SHP77 treated with DMSO at 0.1 percent for 48 hours (cell line): ENCODE results near the gene LMNTD2.
"Not testable (repeated sequence)": the region's sequence is repeated elsewhere in the genome, so short reads cannot be mapped to it uniquely, and the experiment has no call there.

Source experiments
- DNase-seq: peaks from one replicate; lab custom pipeline; 2025; lab: John Stamatoyannopoulos, UW

The LMNTD2 gene

DNA sequence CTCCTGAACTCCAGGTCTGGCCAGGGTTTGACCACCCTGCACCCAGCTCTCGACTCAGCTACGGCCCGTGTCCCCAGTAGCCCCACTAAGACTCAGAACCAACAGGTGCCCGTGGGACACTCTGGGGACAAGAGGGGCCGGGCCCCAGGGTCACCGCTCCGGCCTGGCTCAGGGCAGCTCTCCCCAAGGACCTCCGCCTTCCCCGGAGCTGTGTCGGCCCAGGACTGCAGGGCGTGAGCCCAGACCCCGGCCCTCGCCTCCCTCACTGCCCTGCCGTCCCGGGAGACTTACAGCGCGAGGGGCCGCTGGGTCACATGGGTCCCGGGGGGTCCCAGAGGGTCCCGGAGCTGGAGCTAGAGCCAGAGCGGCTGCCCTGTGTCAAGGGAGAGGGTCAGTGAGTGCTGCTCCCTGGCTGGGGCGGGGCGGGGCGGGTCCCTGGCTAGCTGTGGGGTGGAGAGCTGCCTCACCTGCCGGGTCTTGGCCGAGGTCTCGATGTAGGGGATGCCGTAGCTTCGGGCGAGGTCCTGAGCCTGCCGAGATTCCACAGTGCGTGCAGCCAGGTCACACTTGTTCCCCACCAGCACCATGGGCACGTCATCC, 27.5 kb downstream of the LMNTD2 start:
- no peak for DNase-seq

DNA sequence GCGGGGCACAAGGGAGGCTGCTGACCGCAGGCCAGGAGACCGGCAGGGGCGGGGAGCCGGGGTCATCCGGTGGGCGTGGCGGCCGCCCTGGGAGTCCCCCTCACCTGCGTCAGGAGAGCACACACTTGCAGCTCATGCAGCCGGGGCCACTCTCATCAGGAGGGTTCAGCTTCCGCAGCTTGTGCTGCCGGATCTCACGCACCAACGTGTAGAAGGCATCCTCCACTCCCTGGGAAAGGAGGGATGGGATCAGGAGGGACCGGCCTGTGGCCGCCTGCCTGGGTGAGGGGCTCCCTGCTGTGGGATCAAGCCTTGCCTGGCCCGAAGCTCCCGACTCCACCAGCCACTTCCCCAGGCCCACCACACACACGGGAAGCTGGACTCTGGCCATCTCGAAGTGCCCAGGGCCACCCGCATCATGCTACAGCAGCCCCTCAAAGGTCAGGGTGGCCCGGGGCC, 28.0 kb downstream of the LMNTD2 start:
- DNase-seq = no peak

DNA sequence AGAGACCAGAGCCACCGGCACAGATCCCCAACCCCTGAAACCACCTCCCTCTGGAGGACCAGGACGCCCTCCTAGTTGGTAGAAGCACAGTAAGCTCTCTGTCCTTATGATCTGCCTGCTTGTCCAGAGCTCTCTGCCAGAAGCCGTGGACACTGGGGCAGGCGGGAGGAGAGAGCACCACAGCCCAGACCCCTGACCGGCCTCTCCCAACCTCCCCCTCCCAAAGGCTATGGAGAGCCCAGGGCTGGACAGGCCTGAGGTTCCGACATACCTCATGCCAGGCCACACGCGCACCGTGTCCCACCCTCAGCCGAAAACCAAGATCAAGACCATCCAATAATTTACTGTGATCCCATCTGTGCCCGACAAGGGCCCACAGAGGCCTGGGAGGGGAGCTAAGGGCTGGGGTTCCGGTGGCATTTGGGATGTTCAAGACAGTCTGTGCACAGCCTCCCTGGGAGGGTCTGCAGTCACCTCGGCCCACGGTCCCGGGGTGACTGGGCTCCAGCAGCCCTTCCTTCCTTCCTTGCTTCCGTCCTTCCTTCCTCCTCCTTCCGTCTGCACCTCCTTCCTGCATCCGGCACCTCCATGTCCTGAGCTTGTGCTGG, 28.5 kb downstream of the LMNTD2 start:
- no peak for DNase-seq

DNA sequence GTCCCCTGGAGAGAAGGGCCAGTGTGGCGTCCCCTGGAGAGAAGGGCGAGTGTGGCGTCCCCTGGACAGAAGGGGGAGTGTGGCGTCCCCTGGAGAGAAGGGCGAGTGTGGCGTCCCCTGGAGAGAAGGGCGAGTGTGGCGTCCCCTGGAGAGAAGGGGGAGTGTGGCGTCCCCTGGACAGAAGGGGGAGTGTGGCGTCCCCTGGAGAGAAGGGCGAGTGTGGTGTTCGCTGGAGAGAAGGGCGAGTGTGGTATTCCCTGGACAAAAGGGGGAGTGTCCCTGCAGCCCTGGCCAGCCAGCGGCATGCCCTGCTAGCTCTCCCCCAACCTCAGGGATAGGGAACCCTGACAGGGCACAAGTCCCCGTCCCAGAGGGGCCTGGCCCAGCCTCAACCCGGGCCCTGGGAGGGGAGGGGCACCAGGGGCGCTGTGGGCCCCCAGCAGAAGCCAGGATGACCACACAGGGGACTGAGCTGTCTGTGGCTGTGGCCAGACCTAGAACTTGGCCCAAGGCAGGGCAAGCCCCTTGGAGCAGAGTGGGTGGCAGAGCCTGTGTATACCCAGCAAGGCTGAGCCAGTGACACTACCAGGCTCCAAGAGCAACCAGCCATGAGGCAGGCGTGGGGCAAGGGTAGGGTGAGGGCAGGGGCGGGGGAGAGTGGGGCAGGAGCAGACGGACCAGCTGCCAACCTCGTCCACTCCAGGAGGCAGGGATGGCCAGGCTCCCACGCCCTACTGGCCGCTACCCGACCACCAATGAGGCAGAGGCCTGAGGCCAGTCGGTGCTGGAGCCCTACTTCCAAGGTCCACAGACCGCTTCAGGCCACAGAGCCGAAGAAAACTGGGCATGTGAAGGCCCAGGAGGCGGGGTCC, 29.3 kb downstream of the LMNTD2 start:
- no peak for DNase-seq

DNA sequence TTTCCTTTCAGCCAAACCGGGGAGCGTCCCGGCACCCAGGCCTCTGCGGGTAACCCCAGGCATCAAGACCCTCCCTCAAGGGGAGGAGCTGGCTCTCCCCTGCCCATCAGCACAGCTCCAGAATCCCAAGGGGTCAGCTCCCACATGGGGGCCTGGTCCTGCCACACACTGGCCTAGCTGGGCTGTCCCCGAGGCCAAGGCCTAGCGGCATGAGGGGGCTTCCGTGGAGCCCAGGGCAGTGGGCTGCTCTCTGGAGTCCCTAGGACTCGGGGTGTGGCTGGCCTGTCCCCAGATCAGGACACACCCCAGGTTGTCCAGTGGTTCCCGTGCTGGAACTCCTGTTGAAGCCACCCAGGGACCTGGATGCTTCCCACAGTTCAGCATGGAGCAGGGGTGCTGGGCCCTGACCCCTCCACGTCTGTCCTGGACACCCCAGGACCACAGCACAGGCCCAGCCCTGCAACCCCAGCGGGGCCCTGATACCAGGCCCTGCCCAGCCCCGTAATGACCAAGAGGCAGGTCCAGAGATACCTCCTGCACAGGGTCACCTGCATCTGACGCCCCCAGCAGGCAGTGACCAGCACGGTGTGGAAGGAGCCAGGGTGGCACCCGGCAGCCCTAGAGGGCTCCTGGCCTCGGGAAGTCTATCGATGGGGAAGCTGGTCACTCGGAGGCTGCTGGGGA, 30.7 kb downstream of the LMNTD2 start:
- no peak for DNase-seq

DNA sequence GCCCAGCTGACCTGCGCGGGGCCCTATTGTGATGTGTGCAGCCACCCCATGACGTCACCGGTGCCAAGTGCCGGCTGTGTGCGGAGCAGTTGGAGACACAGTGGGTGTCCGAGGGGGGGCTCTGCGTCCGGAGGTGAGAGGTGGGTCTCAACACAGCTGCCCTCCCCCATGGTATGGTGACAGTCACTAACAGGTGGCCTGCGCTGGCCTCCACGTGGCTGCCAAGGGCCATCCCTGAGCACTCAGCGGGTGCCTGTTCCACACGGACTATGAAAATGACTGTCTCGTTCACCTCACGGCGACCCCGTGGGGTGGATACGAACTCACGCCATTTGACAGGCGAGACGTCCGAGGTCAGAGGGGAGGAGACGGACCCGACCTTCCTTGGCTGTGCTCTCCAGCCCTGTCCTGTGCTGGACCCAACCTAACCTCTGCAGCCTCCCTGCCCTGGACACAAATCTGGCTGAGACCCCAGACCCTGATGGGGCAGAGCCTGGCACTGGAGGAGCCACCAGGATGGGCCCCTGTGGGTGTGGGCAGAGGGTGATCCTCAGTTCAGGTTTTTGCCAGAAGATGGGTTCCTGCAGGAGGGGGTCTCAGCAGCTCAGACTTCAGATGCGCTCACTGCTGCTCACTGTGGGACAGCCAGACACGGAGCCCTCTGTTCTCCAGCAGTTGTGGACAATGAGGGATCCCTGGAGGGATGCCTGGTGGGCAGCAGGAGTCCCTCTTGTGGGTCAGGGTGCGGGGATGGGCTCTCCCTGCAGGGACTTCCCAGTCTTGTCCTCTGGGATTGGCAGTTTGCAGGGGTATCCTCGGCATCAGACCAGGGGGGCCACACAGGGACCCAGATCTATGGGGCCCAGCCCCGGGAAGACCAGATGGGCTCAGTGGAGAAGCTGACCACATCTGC, 31.5 kb downstream of the LMNTD2 start:
- DNase-seq = no peak

DNA sequence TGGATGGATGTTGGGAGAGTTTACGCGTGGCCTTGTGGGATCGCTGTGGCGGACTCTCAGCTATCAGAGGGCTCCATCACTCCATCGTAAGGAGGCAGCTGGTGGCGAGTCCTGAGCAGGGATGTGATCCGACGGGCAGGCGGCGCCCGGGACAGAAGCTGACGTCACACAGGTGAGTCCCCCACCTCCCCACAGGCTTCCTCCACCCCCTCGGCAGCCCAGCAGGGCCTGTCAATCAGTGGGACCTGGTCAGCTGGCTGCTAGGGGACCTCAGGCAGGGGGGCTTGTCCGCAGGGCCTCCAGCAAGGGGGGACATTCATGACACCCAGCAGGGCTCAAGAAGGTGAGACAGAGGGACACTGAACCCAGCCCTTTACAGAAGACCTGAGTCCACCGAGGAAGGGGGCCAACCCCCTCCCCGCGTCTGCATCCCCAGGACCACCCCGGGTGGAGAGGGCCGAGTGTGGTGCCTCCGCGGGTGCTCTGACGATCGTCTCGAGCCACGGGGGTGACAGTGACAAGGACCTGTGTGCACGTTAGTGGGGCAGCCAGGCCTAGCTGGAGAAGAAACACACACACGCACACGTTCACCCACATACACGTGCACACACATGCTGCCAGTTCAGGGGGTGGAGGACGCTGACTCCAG, 32.2 kb downstream of the LMNTD2 start:
- no peak for DNase-seq

DNA sequence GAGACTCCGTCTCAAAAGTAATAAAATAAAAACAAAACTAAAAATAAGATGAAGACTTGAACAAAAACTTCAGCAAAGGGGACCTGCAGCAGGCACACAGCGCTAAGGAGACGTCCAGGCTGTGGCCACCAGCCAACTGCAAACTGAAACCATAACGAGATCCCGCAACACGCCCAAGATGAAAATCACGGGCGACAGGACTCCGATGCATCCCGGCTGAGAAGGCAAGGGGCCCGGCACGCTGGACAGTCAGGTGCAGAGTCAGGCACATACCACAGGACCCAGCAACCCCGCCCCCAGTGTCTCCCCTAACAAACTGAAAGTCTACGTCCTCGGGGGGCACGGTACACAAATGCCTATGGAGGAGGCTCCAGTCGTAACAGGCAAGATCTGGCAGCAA, 34.3 kb downstream of the LMNTD2 start:
- no peak for DNase-seq

DNA sequence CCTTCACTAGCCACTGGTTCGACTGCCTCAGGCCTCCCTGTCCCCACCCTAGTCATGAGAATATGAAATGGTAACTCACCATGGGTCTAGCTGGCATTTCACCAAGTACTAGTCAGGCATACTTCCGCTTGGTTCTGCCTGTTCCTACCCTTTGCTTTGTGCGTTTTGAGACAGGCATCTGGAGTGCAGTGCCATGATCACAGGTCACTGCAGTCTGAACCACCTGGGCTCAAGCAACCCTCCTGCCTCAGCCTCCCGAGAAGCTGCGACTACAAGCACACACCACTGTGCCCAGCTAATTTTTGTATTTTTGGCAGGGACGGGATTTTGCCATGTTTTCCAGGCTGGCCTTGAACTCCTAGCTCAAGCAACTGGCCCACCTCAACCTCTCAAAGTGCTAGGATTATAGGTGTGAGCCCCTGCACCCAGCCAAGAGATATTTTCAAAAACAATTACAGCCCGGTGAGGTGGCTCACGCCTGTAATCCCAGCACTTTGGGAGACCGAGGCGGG, 39.3 kb downstream of the LMNTD2 start:
- DNase-seq = no peak

DNA sequence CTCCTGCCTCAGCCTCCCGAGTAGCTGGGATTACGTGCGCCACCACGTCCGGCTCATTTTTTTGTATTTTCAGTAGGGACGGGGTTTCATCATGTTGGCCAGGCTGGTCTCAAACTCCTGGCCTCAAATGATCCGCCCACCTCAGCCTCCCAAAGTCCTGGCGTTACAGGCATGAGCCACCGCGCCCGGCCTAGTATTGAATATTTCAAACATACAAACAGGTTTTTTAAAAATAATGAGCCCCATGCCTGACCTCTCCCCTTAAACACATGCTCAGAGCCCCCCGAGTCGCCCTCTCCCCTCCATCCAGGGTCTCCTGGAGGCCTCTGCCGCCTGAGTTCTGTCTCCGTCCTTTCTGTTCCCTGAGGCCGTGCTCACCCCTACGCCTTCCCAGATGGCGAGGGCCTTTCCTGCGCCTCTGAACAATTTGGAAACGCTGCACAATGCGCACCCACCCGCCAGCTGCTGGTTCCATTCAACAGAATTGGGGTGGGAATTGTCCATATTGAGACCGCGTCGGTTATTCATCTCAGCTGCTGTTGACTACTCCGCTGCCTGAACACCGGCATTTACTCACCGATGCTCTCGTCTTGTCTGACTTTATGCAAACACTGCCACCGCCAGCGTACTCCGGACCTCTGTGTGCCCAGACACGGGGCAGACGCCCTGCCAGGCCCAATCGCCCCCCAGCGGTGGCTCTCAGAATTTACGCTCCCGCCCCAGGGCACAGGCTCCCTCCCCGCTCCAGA, 39.9 kb downstream of the LMNTD2 start:
- no peak for DNase-seq

DNA sequence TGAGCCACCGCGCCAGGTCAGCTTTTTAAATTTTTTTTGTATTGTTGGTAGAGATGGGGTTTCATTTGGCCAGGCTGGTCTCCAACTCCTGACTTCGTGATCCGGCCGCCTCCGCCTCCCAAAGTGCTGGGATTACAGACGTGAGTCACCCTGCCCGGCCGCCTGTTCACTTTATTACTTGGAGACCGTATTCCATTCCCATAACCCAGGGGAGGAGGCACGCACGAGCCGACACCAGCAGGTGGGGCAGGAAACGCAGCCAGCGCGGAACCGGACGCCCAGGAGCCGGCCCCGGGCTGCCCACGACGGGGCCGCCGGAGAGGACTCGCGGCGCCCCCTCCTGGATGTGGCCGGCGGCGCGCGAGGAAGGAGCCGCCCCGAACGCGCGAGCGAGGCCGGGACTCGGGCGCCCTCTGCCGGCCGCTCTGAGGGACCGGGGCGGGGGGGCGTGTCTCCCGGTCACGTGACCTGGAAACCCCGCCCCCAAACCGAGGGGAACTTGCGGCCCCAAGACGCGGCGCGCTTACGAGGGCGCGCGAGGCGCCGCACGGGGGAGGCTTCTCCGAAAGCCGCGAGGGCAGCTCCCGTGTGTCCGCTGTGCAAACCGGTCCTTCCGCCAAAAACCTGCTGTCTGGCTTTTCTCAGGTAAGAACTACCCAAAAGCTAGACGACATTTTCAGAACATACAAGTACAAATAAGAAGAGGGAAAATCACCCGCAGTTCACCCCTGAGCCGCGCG, 41.9 kb downstream of the LMNTD2 start:
- peak; percentile 51 for DNase-seq

DNA sequence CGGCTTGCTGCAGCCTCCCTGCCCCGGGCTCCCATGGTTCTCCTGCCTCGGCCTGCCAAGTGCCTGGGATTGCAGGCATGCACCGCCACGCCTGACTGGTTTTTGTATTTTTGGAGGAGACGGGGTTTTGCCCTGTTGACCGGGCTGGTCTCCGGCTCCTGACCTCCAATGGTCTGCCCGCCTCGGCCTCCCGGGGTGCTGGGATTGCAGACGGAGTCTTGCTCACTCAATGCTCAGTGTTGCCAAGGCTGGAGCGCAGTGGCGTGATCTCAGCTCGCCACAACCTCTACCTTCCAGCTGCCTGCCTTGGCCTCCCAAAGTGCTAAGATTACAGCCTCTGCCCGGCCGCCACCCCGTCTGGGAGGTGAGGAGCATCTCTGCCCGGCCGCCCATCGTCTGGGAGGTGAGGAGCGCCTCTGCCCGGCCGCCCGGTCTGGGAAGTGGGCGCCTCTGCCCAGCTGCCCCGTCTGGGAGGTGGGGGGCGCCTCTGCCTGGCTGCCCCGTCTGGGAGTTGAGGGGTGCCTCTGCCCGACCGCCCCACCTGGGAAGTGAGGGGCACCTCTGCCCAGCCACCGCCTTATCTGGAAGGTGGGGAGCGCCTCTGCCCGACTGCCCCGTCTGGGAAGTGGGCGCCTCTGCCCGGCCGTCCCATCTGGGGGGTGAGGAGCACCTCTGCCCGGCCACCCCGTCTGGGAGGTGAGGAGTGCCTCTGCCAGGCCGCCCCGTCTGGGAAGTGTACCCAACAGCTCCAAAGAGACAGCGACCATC, 43.4 kb downstream of the LMNTD2 start:
- DNase-seq = not testable (repeated sequence)

DNA sequence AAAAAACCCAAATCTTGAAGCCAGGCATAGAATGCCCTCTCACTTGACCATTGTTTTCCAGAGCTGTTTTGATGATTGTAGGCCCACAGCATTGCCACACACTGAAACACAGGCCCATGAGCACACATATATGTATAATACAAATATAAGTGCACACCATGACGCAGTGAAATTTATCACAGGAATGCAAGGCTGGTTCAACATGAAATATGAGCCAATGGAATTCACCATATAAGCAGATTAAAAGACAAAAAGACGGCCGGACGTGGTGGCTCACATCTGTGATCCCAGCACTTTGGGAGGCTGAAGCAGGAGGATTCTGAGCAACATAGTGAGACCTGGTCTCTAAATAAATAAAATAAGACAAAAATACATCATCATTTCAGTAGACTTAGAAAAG, 44.1 kb downstream of the LMNTD2 start:
- no peak for DNase-seq

DNA sequence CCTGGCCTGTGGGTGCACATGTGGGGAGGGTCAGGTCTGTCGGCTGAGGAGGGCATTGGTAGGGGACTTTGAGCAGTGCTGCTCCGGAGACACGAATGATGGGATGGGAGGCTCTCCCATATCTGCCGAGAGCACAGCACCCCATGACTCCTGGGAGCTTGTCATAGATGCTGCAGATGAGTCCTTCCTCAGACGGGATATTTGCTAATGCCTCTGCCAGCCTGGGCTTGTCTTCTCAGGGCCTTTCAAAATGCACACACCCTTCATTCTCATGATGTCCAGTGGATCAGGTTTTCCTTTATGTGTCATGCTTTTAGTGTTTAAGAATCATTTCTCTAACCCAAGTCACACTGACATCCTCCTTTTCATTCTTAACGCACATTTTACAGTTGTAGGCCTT, 45.4 kb downstream of the LMNTD2 start:
- no peak for DNase-seq

DNA sequence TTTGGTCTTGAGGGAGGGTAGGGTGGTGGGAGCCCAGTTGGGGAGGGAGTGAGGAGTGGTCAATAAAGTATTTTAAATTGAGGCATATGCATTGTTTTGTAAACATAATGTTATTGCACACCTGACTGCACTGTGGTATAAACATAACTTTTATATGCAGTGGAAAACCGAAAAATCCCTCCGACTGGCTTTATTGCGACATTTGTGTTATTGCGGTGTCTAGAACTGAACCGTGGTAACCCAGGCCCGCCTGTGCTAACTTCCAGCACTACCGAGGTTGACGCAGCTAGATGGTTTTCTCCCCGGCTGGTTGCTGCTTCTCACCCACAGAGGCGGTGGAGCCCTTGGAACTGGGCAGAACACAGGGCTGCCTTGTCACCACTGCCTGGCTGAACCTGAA, 45.9 kb downstream of the LMNTD2 start:
- no peak for DNase-seq

DNA sequence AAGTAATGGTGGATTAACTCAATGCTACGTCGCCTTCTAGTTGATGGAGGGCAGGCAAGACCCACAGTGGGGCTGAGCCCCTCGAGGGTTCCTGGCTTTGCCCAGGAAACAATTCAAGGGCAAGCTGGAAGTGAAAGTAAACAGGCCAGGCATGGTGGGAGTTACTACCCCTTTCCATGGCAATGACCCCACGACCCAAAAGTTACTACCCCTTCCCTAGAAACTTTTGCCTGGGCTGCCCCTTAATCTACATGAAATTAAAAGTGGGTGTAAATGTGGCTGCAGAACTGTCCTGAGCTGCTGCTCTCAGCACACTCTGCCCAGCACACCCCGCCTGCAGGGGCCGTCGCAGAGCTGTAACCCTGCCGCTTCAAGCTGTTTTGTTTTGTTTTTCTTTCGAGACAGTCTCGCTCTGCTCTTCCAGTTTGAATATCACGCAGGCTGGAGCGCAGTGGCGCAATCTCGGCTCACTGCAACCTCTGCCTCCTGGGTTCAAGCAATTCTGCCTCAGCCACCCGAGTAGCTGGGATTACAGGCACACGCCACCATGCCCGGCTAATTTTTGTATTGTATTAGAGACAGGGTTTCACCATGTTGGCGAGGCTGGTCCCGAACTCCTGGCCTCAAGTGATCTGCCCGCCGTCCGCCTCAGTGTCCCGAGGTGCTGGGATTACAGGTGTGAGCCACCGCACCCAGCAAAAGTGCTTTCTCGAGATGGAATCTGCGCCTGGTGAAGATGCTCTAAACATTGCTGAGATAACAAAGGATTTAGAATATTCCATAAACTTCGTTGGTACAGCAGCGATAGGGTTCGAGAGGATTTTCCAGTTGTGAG, 47.6 kb downstream of the LMNTD2 start:
- DNase-seq = no peak

DNA sequence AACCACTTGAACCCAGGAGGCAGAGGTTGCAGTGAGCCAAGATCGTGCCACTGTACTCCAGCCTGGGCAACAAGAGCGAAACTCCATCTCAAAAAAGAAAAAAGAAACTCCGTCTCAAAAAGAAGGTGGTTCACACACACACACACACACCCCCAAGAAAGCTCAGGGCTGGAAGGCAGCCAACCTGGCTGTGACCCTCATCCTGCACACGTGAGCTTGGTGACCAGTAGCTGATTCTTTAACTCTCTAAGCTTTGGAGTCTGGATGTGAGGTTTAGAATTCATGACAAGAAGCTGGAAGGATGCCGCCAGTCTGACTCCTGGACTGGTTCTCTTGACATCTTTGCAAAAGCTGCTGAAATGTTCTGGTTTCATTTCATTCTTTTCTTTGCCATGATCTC, 51.6 kb downstream of the LMNTD2 start:
- DNase-seq = no peak
